GM06990 (cell line): ENCODE results near the gene IGF1R.

ENCODE experiments used
- DNase-seq: peaks from one replicate; pipeline ENCODE4 v3.0.0-alpha.2; 2011; ENCODE audit not compliant: insufficient read length; ENCODE audit errors: extremely low read depth
- H3K27me3 ChIP-seq: replicated peaks from 2 replicates; pipeline ENCODE4 v1.6.0; 2011; ENCODE audit warnings: low read length; ENCODE audit not compliant: control insufficient read depth, insufficient read depth
- H3K36me3 ChIP-seq: 2 replicates; pipeline ENCODE4 v1.5.1; 2011; ENCODE audit warnings: low read length; ENCODE audit not compliant: control insufficient read depth, insufficient read depth
- H3K4me3 ChIP-seq: replicated peaks from 2 replicates; pipeline ENCODE4 v1.5.1; 2011; ENCODE audit warnings: low read depth, mild to moderate bottlenecking, control low read depth, low read length
- TF ChIP-seq, protein P1 (sequence below): IDR thresholded peaks from 2 replicates; pipeline ENCODE4 v1.5.1; 2011; ENCODE audit warnings: low read length, control low read depth, mild to moderate bottlenecking, inconsistent platforms; ENCODE audit not compliant: insufficient read depth, poor library complexity, severe bottlenecking

Gene IGF1R

DNA sequence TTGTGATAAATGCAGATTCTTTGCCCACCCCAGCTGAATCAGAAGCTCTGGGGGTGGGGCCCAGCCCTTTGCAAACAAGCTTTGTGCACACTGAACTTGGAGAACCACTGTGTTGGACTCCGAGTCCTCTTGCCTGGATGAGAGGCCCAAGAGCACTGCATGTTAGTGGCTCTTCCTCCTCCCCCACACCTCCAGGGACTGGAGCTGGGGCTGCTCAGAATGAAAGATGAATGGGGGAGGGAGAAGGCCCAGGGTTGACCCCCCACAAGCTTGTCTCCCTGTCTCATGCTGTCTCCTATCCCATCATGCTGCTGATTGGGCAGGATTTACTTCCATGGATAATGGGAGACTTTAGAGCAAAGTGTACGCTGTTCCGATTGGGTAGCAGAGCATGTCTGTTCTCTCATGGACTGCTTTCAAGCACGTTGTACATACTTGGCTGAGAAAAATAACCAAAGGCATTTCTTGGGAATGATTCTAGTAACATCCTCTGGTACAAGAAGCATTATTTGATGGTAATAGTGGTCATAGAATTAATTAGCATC lies 259.7 kb downstream of the IGF1R start:
- Histone ChIP-seq H3K36me3 (no peaks in the 10 kb centered on the region), H3K4me3 (no peak overlapping the region), H3K27me3 (no peaks in the 10 kb centered on the region)
- TF ChIP-seq, protein P1, sequence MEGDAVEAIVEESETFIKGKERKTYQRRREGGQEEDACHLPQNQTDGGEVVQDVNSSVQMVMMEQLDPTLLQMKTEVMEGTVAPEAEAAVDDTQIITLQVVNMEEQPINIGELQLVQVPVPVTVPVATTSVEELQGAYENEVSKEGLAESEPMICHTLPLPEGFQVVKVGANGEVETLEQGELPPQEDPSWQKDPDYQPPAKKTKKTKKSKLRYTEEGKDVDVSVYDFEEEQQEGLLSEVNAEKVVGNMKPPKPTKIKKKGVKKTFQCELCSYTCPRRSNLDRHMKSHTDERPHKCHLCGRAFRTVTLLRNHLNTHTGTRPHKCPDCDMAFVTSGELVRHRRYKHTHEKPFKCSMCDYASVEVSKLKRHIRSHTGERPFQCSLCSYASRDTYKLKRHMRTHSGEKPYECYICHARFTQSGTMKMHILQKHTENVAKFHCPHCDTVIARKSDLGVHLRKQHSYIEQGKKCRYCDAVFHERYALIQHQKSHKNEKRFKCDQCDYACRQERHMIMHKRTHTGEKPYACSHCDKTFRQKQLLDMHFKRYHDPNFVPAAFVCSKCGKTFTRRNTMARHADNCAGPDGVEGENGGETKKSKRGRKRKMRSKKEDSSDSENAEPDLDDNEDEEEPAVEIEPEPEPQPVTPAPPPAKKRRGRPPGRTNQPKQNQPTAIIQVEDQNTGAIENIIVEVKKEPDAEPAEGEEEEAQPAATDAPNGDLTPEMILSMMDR = no peak
- no peak for DNase-seq

DNA sequence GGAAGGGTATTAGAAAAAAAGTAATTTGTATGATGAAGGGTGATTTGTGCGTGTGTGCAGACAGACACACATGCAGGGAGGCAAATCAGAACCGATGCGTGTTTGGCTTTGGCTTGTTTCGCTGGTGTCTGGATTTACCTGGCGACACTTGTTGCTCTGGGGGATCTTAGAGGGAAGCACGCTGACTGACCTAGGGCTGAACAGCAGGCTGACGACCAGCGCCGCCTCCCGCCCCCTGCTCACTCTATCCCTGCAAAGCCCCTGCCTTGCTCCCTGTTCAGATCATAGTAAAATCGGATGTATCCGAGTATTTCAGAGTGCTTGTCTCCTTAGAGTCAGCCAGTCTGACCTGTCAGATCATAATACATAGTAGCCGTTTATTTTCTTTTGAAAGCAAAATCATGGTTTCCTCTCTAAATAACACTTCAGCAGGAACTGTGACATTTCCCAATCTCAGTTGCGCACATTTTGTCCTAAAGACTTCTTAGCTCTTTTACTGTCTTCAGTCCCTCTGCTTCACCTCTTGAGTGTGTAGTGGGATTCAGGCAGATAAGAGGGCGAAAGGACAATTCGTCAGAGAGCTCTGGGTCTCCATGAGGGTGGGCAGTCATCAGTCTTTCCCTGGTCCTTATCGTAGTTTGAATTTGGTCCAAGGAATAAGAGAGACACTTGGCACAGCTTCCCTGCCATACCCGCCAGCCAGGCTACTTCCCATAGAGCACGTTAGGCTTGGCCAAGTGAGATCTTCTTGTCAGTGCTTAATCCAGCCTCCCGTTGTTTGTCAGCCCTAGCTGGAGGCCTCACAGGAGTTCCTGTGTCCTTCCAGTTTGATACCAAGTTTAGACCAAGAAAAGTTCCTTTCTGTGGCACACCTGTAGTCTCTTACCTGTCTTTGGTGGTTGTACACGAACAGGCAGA lies 261.9 kb downstream of the IGF1R start:
- DNase-seq = no peak
- Histone ChIP-seq H3K27me3 (no peaks in the 10 kb centered on the region), H3K36me3 (no peaks in the 10 kb centered on the region), H3K4me3 (no peak overlapping the region)
- TF ChIP-seq, protein P1 = no peak

DNA sequence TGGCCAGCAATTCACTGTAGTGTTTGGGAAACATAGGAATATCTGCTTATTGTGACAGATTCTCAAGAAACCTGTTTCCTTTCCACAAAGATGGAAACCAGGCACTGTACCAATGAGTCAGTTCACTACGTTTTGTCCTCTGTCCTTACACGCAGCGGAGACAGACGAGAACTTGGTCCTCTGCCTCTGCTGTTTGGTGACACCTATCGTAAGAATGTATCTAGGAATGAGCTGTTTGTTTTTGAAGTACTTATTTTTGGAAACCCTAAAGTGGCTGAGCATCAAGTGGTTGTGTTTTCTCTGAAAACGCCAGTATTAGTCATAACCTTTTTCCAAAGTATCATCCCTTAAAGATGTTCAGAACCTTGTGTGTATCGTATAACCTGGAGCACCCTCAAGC lies 266.3 kb downstream of the IGF1R start:
- Histone ChIP-seq H3K27me3 (no peaks in the 10 kb centered on the region), H3K4me3 (no peak overlapping the region), H3K36me3 (no peaks in the 10 kb centered on the region)
- DNase-seq = no peak
- TF ChIP-seq, protein P1 = no peak

DNA sequence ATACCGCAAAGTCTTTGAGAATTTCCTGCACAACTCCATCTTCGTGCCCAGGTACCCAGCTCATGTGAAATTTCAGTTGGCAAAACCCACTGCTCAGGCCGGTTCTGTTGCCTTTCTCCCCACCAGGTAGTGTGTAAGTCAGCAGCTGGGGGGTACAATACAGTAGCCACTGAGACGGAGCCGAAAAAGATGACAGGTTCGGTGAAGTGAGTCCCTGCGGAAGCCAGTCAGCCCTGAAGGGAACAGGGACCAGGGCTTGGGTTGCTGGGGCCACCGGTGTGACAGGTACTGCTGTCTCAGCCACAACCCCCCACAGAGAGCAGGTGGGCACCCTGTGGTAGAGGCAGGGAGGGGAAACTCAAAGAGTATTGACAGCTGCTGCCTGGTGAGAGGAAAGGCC lies 268.5 kb downstream of the IGF1R start:
- Histone ChIP-seq H3K27me3 (no peaks in the 10 kb centered on the region), H3K36me3 (no peaks in the 10 kb centered on the region), H3K4me3 (no peak overlapping the region)
- TF ChIP-seq, protein P1 = no peak
- DNase-seq = no peak

DNA sequence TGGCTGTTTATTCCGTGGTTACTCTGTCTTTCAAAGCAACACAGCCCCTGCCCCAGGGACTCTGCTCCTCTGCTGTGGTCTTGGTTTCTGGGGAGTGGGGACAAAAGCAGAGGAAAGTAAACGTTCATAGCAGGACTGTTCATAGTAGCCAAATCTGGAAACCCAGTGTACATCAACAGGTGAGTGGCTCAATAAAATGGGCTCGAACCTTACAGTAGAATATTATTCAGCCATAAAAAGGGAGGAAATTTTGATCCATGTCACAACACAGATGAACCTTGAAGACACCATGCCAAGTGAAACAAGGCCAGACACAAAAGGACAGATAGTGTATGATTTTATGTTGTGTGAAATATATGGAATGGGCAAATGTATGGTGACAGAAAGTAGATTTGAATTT lies 269.1 kb downstream of the IGF1R start:
- TF ChIP-seq, protein P1 = no peak
- no peak for DNase-seq
- Histone ChIP-seq H3K36me3 (no peaks in the 10 kb centered on the region), H3K27me3 (no peaks in the 10 kb centered on the region), H3K4me3 (no peak overlapping the region)
